Measurements from ENCODE around the gene CRX.

CRX gene

DNA sequence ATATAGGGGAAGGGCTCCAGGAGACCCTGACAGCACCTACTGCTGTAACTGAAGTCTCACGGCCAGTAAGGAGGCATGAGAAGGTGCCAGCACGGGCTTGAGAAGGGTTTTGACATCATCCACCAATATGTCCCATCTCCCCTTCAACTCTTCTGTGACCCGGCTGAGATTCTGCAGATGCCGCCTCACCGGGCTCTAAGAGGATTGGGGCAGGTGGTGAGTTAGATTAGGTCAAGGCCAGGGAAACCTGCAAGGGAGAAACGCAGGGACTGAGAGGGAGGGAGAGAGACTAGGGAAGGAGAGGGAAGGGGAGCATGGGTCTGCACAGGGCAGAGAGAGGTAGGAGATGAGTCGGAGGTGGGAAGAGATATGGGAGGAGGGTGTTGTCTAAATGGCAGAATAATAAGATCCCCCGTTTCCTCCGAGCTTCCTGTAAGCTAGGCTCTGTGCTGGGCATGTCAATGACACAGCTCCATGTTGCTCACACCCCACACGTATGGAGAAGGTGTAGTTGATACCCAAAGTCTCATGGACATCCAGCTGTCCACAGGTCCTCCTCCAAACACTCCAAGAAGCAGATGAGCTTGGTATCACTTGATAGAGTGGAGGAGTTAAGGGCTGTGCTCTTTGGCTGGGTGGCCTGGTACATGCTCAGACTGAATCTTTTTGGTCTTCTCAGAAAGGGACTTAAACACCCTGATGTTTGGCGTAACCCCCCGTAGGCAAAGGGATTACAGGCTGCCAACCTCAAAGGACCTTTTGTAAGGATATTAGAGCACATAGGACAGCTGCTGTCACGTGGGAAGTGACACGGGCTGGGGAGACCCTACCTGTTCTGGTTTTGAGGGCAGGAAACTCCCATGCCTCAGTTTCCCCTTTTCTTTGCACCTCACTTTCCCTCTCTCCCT, 23.5 kb upstream of the CRX start:
- H3K79me2 ChIP-seq (ENCODE audit: insufficient read depth, low read length) = no peaks in the 10 kb centered on the region
- ATAC-seq (ENCODE audit: insufficient read depth, low read depth) (no peak), DNase-seq (no peak)
- no peak overlapping the region for H3K9ac ChIP-seq (ENCODE audit: low read depth, low read length)
- H3K9me3 ChIP-seq (ENCODE audit: insufficient read depth, low read length, severe bottlenecking) = peaks cover 4% of the 10 kb centered on the region
- no peak overlapping the region for H3K27ac ChIP-seq (ENCODE audit: low read length)
- no peak overlapping the region for H3K4me2 ChIP-seq (ENCODE audit: insufficient read depth, low read length)
- H3K4me1 ChIP-seq (ENCODE audit: insufficient read depth, low read length) = no peaks in the 10 kb centered on the region
- H3K27me3 ChIP-seq (ENCODE audit: insufficient read depth, low read length, poor library complexity) = peaks cover 3% of the 10 kb centered on the region
- no peaks in the 10 kb centered on the region for H4K20me1 ChIP-seq (ENCODE audit: insufficient read depth, low read length)
- TF ChIP-seq, protein P1, sequence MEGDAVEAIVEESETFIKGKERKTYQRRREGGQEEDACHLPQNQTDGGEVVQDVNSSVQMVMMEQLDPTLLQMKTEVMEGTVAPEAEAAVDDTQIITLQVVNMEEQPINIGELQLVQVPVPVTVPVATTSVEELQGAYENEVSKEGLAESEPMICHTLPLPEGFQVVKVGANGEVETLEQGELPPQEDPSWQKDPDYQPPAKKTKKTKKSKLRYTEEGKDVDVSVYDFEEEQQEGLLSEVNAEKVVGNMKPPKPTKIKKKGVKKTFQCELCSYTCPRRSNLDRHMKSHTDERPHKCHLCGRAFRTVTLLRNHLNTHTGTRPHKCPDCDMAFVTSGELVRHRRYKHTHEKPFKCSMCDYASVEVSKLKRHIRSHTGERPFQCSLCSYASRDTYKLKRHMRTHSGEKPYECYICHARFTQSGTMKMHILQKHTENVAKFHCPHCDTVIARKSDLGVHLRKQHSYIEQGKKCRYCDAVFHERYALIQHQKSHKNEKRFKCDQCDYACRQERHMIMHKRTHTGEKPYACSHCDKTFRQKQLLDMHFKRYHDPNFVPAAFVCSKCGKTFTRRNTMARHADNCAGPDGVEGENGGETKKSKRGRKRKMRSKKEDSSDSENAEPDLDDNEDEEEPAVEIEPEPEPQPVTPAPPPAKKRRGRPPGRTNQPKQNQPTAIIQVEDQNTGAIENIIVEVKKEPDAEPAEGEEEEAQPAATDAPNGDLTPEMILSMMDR (IDR thresholded peaks at IDR 0.05; ENCODE audit: borderline replicate concordance, extremely low read depth, low read length, poor library complexity, severe bottlenecking) = no peak
- TF ChIP-seq EZH2 (IDR thresholded peaks at IDR 0.05; ENCODE audit: borderline replicate concordance, low read depth, low read length, severe bottlenecking) = no peak
- H3K4me3 ChIP-seq (ENCODE audit: low read depth in 1 of 2, low read length in 2 of 2) = no peak overlapping the region
- H3K36me3 ChIP-seq (ENCODE audit: insufficient read depth, low read length) = no peaks in the 10 kb centered on the region
- no peak overlapping the region for H2AFZ ChIP-seq (ENCODE audit: low read depth, low read length)

GRCh38 chr19:47798904-47799266, 22.9 kb upstream of the CRX start:
- no peak overlapping the region for H3K4me3 ChIP-seq (ENCODE audit: low read depth in 1 of 2, low read length in 2 of 2)
- H3K27ac ChIP-seq (ENCODE audit: low read length) = no peak overlapping the region
- no peak for DNase-seq
- no peak overlapping the region for H3K4me2 ChIP-seq (ENCODE audit: insufficient read depth, low read length)
- H3K9me3 ChIP-seq (ENCODE audit: insufficient read depth, low read length, severe bottlenecking) = peaks cover 4% of the 10 kb centered on the region
- peaks cover 3% of the 10 kb centered on the region for H3K27me3 ChIP-seq (ENCODE audit: insufficient read depth, low read length, poor library complexity)
- no peak for ATAC-seq (ENCODE audit: insufficient read depth, low read depth)
- H3K9ac ChIP-seq (ENCODE audit: low read depth, low read length) = no peak overlapping the region
- no peaks in the 10 kb centered on the region for H3K36me3 ChIP-seq (ENCODE audit: insufficient read depth, low read length)
- H3K79me2 ChIP-seq (ENCODE audit: insufficient read depth, low read length) = no peaks in the 10 kb centered on the region
- no peak overlapping the region for H2AFZ ChIP-seq (ENCODE audit: low read depth, low read length)
- no peak for TF ChIP-seq EZH2 (IDR thresholded peaks at IDR 0.05; ENCODE audit: borderline replicate concordance, low read depth, low read length, severe bottlenecking)
- TF ChIP-seq, protein P1 (IDR thresholded peaks at IDR 0.05; ENCODE audit: borderline replicate concordance, extremely low read depth, low read length, poor library complexity, severe bottlenecking) = no peak
- no peaks in the 10 kb centered on the region for H4K20me1 ChIP-seq (ENCODE audit: insufficient read depth, low read length)
- H3K4me1 ChIP-seq (ENCODE audit: insufficient read depth, low read length) = no peaks in the 10 kb centered on the region

DNA sequence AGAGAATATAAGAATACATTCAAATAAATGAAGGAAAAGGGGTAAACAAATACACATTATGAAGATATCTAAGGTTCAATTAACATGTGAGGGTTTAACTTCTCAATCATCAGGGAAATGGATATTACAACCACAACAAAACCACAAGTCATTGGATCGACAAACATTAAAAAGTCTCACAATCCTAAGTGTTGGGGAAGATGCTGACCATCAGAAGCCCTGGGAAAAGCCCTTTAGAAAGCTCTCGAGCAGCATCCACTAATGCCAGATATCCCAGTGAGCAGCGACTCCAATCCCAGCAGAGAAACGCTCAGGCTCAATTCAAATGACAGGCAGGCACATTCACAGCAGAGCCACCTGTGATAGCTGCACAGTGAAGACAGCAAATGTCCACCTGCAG, 20.5 kb upstream of the CRX start:
- Histone ChIP-seq H3K27me3 (ENCODE audit: insufficient read depth, low read length, poor library complexity) (peaks cover 3% of the 10 kb centered on the region), H3K36me3 (ENCODE audit: insufficient read depth, low read length) (no peaks in the 10 kb centered on the region), H3K79me2 (ENCODE audit: insufficient read depth, low read length) (no peaks in the 10 kb centered on the region), H3K9me3 (ENCODE audit: insufficient read depth, low read length, severe bottlenecking) (peaks cover 4% of the 10 kb centered on the region), H3K4me2 (ENCODE audit: insufficient read depth, low read length) (no peak overlapping the region), H3K4me3 (ENCODE audit: low read depth in 1 of 2, low read length in 2 of 2) (no peak overlapping the region), H2AFZ (ENCODE audit: low read depth, low read length) (no peak overlapping the region), H3K27ac (ENCODE audit: low read length) (no peak overlapping the region), H3K4me1 (ENCODE audit: insufficient read depth, low read length) (no peaks in the 10 kb centered on the region), H3K9ac (ENCODE audit: low read depth, low read length) (no peak overlapping the region), H4K20me1 (ENCODE audit: insufficient read depth, low read length) (no peaks in the 10 kb centered on the region)
- TF ChIP-seq, protein P1 (IDR thresholded peaks at IDR 0.05; ENCODE audit: borderline replicate concordance, extremely low read depth, low read length, poor library complexity, severe bottlenecking) = no peak
- no peak for TF ChIP-seq EZH2 (IDR thresholded peaks at IDR 0.05; ENCODE audit: borderline replicate concordance, low read depth, low read length, severe bottlenecking)
- DNase-seq = no peak
- ATAC-seq (ENCODE audit: insufficient read depth, low read depth) = no peak
